Astrocyte (in vitro differentiated cells and primary cell): ENCODE measurements around the gene DDB1.

ENCODE experiments used
- EZH2 ChIP-seq: IDR thresholded peaks from 2 replicates; pipeline ENCODE4 v1.6.1; 2012; ENCODE audit warnings: mild to moderate bottlenecking, low read length, inconsistent platforms; ENCODE audit not compliant: insufficient read depth
- TF ChIP-seq, protein P1 (sequence below): IDR thresholded peaks from 2 replicates; pipeline ENCODE4 v1.5.1; 2011; ENCODE audit warnings: low read depth, mild to moderate bottlenecking, inconsistent platforms, low read length, moderate library complexity; ENCODE audit not compliant: insufficient read depth

DNA sequence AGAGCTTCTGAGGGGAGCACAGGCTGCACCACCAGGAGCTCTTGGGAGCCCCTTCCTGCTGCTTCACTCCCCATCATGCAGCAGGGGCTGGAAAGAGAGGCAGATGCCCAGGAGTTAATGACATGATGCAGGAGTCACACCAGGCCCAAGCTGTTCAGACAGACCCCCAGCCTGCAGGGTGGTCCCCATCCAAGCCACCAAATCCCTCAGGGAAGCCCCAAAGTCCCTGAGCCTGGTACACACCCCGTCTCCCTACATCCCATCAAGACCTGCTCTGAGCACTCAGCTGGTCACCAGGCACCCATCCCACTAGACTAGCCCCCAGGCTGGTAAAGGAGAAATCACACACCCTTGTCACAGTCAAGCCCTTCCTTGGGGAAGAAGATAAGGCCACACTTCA, 17.4 kb upstream of the DDB1 start:
- TF ChIP-seq, protein P1, sequence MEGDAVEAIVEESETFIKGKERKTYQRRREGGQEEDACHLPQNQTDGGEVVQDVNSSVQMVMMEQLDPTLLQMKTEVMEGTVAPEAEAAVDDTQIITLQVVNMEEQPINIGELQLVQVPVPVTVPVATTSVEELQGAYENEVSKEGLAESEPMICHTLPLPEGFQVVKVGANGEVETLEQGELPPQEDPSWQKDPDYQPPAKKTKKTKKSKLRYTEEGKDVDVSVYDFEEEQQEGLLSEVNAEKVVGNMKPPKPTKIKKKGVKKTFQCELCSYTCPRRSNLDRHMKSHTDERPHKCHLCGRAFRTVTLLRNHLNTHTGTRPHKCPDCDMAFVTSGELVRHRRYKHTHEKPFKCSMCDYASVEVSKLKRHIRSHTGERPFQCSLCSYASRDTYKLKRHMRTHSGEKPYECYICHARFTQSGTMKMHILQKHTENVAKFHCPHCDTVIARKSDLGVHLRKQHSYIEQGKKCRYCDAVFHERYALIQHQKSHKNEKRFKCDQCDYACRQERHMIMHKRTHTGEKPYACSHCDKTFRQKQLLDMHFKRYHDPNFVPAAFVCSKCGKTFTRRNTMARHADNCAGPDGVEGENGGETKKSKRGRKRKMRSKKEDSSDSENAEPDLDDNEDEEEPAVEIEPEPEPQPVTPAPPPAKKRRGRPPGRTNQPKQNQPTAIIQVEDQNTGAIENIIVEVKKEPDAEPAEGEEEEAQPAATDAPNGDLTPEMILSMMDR: no peak
- no peak for TF ChIP-seq EZH2
